HepG2 (cell line): ENCODE results near the gene NPAS2. TPM values are rescaled to one million over a fixed set of nuclear protein-coding genes. Genes with fewer than 3 reads are reported as not detected.

Experiments
- ADNP ChIP-seq: sonication (generic); formaldehyde crosslinking; IDR thresholded peaks from 2 replicates; pipeline ENCODE4 v1.4.0; 2020; ENCODE audit warnings: missing genetic modification reagents
- CBX1 ChIP-seq: IDR thresholded peaks from one replicate; pipeline ENCODE4 v1.6.1; 2016; ENCODE audit warnings: antibody characterized with exemption, low read depth
- CREB1 ChIP-seq, 2 experiments: fragments of 450-650 bp in 1 of 2; IDR thresholded peaks; 2 replicates each; pipeline ENCODE4 v1.6.1; 2016 to 2017; ENCODE audit warnings: control low read depth in 1 of 2, mild to moderate bottlenecking in 1 of 2, missing compliant biosample characterization in 1 of 2, missing genetic modification characterization in 1 of 2
- DMTF1 ChIP-seq: sonication (generic); formaldehyde crosslinking; IDR thresholded peaks from 2 replicates; pipeline ENCODE4 v1.4.0; 2020; ENCODE audit warnings: mild to moderate bottlenecking, missing genetic modification reagents
- DNMT3B ChIP-seq: conservative IDR thresholded peaks from 2 replicates; pipeline ENCODE4 v1.6.1; 2016; ENCODE audit warnings: missing biosample characterization, control low read depth
- KDM4B ChIP-seq: sonication (generic); formaldehyde crosslinking; IDR thresholded peaks from 2 replicates; pipeline ENCODE4 v1.4.0; 2020; ENCODE audit warnings: missing genetic modification reagents
- MTA3 ChIP-seq: sonication (generic); formaldehyde crosslinking; IDR thresholded peaks from 2 replicates; pipeline ENCODE4 v1.4.0; 2020; ENCODE audit warnings: missing genetic modification reagents
- RARG ChIP-seq: sonication (generic); formaldehyde crosslinking; IDR thresholded peaks from 2 replicates; pipeline ENCODE4 v1.4.0; 2020; ENCODE audit warnings: low read depth, mild to moderate bottlenecking, missing genetic modification reagents
- REPIN1 ChIP-seq: sonication (generic); formaldehyde crosslinking; IDR thresholded peaks from 2 replicates; pipeline ENCODE4 v1.8.0; 2022; ENCODE audit warnings: missing genetic modification reagents, low read depth, mild to moderate bottlenecking, borderline replicate concordance
- SAP130 ChIP-seq: IDR thresholded peaks from 2 replicates; pipeline ENCODE4 v1.6.1; 2016; ENCODE audit warnings: low read depth
- SOX5 ChIP-seq: IDR thresholded peaks from 2 replicates; pipeline ENCODE4 v1.6.1; 2016; ENCODE audit warnings: borderline replicate concordance
- THRA ChIP-seq: sonication (generic); formaldehyde crosslinking; IDR thresholded peaks from 2 replicates; pipeline ENCODE4 v1.4.0; 2020; ENCODE audit warnings: missing genetic modification reagents, borderline replicate concordance
- ZBTB42 ChIP-seq: sonication (generic); formaldehyde crosslinking; IDR thresholded peaks from 2 replicates; pipeline ENCODE4 v1.5.0; 2020; ENCODE audit warnings: mild to moderate bottlenecking, missing genetic modification reagents
- ZFP37 ChIP-seq: sonication (generic); formaldehyde crosslinking; IDR thresholded peaks from 2 replicates; pipeline ENCODE4 v1.4.0; 2020; ENCODE audit warnings: missing genetic modification reagents, borderline replicate concordance
- ZNF224 ChIP-seq: sonication (generic); formaldehyde crosslinking; IDR thresholded peaks from 2 replicates; pipeline ENCODE4 v1.5.0; 2020; ENCODE audit warnings: mild to moderate bottlenecking, missing genetic modification reagents
- ZNF383 ChIP-seq: sonication (generic); formaldehyde crosslinking; IDR thresholded peaks from 2 replicates; pipeline ENCODE4 v1.4.0; 2020; ENCODE audit warnings: missing genetic modification reagents, mild to moderate bottlenecking, borderline replicate concordance
- ZNF552 ChIP-seq: sonication (generic); formaldehyde crosslinking; IDR thresholded peaks from 2 replicates; pipeline ENCODE4 v1.9.0; 2022; ENCODE audit warnings: missing genetic modification reagents, mild to moderate bottlenecking, borderline replicate concordance
- ZNF562 ChIP-seq: sonication (generic); formaldehyde crosslinking; IDR thresholded peaks from 2 replicates; pipeline ENCODE4 v1.8.0; 2022; ENCODE audit warnings: missing genetic modification reagents, borderline replicate concordance
- ZNF564 ChIP-seq: sonication (generic); formaldehyde crosslinking; IDR thresholded peaks from 2 replicates; pipeline ENCODE4 v1.8.1; 2023; ENCODE audit warnings: mild to moderate bottlenecking, missing genetic modification reagents
- ZNF574 ChIP-seq: sonication (generic); formaldehyde crosslinking; IDR thresholded peaks from 2 replicates; pipeline ENCODE4 v1.4.0; 2020; ENCODE audit warnings: missing genetic modification reagents
- ZNF609 ChIP-seq: sonication (generic); formaldehyde crosslinking; IDR thresholded peaks from 2 replicates; pipeline ENCODE4 v1.4.0; 2020; ENCODE audit warnings: mild to moderate bottlenecking, missing genetic modification reagents, borderline replicate concordance
- polyA plus RNA-seq, 8 experiments: library from polyadenylated mRNA; depleted of rRNA in 3 of 8; stranded (reverse) in 7 of 8; unstranded in 1 of 8; fragments of >200 nt; fragmentation: Illumina TruSeq in 4 of 8; extraction: Trizol in 4 of 8; gene quantifications; 2 replicates each; pipeline versions ENCODE4 v1.2.1 to v1.2.3, GENCODE V29; 2011 to 2016; ENCODE audit warnings: low read depth in 4 of 8, missing spikeins in 1 of 8, mixed read lengths in 1 of 8; ENCODE audit not compliant: insufficient read depth in 1 of 8
- total RNA-seq, 5 experiments: library from RNA; depleted of rRNA; stranded (reverse); fragments of >200 nt; fragmentation: Illumina TruSeq; extraction: Trizol; gene quantifications; 2 replicates each; pipeline ENCODE4 v1.2.3, GENCODE V29; 2016; ENCODE audit warnings: low read depth in 1 of 5

NPAS2 gene
- total and polyA plus RNA-seq, 2 of the 13 experiments (the other 11 are each of a cell fraction or from before 2014, with no cell fraction given) = 14.8 to 37.5 TPM

- no peak for TF ChIP-seq DMTF1 (CRISPR knock-in tag)
- TF ChIP-seq ZNF224 (CRISPR knock-in tag) = no peak
- TF ChIP-seq CBX1 = peak; percentile 98
- no peak for TF ChIP-seq ZBTB42
- no peak for TF ChIP-seq ZNF574 (CRISPR knock-in tag)
- no peak for TF ChIP-seq REPIN1 (CRISPR knock-in tag)
- TF ChIP-seq ZFP37 (CRISPR knock-in tag) = no peak
- no peak for TF ChIP-seq CREB1 (IDR thresholded peaks at IDR 0.05)
- no peak for TF ChIP-seq CREB1 (CRISPR knock-in tag; IDR thresholded peaks at IDR 0.05)
- TF ChIP-seq SOX5 (CRISPR knock-in tag) = no peak
- TF ChIP-seq ZNF609 = no peak
- no peak for TF ChIP-seq DNMT3B (CRISPR knock-in tag)
- TF ChIP-seq THRA (CRISPR knock-in tag) = no peak
- TF ChIP-seq SAP130 = no peak
- no peak for TF ChIP-seq ZNF383 (CRISPR knock-in tag)
- TF ChIP-seq ZNF564 = no peak
- no peak for TF ChIP-seq KDM4B (CRISPR knock-in tag)
- no peak for TF ChIP-seq MTA3 (CRISPR knock-in tag)
- TF ChIP-seq ADNP = peak; percentile 100
- no peak for TF ChIP-seq ZNF562 (CRISPR knock-in tag)
- TF ChIP-seq RARG (CRISPR knock-in tag) = no peak
- no peak for TF ChIP-seq ZNF552 (CRISPR knock-in tag)
Observed at GRCh38 chr2:100779908-100780202, 40.1 kb upstream of the NPAS2 start (continued).
